ENCODE data around the gene CORIN. TPM values are rescaled to one million over a fixed set of nuclear protein-coding genes. Genes with fewer than 3 reads are reported as not detected.
"Not testable (repeated sequence)": the region's sequence is repeated elsewhere in the genome, so short reads cannot be mapped to it uniquely, and the experiment has no call there.

The CORIN gene
- total RNA-seq, 2 donors from 2014 or later: 0.26 to 0.41 TPM

- ATAC-seq (replicated peaks): no peak
- no peak overlapping the region for H3K4me3 Mint-ChIP-seq
- no peak overlapping the region for H3K27ac Mint-ChIP-seq
- no peaks in the 10 kb centered on the region for H3K9me3 Mint-ChIP-seq
- H3K27me3 Mint-ChIP-seq: no peaks in the 10 kb centered on the region
- no peaks in the 10 kb centered on the region for H3K4me1 Mint-ChIP-seq
- H3K36me3 Mint-ChIP-seq (ENCODE audit: low read depth): no peaks in the 10 kb centered on the region
These were observed 271.3 kb downstream of the CORIN start for GRCh38 chr4:47566566-47566965.

- Mint-ChIP-seq H3K4me3 (no peak overlapping the region), H3K27me3 (no peaks in the 10 kb centered on the region), H3K27ac (no peak overlapping the region), H3K36me3 (ENCODE audit: low read depth) (no peaks in the 10 kb centered on the region), H3K9me3 (no peaks in the 10 kb centered on the region), H3K4me1 (no peaks in the 10 kb centered on the region)
- no peak for ATAC-seq (replicated peaks)
These were observed 275.6 kb downstream of the CORIN start for GRCh38 chr4:47562297-47562696.

- Mint-ChIP-seq H3K4me3 (no peak overlapping the region), H3K36me3 (ENCODE audit: low read depth) (no peaks in the 10 kb centered on the region), H3K27me3 (no peaks in the 10 kb centered on the region), H3K9me3 (no peaks in the 10 kb centered on the region), H3K27ac (no peak overlapping the region), H3K4me1 (no peaks in the 10 kb centered on the region)
- no peak for ATAC-seq (replicated peaks)
These were observed 276.5 kb downstream of the CORIN start for GRCh38 chr4:47561331-47561730.

GRCh38 chr4:47560682-47561081, 277.2 kb downstream of the CORIN start:
- Mint-ChIP-seq H3K4me3 (no peak overlapping the region), H3K36me3 (ENCODE audit: low read depth) (no peaks in the 10 kb centered on the region), H3K9me3 (no peaks in the 10 kb centered on the region), H3K4me1 (no peaks in the 10 kb centered on the region), H3K27ac (no peak overlapping the region), H3K27me3 (no peaks in the 10 kb centered on the region)
- no peak for ATAC-seq (replicated peaks)

GRCh38 chr4:47557255-47557654, 280.6 kb downstream of the CORIN start:
- Mint-ChIP-seq H3K27ac (no peak overlapping the region), H3K4me1 (no peaks in the 10 kb centered on the region), H3K36me3 (ENCODE audit: low read depth) (no peaks in the 10 kb centered on the region), H3K27me3 (no peaks in the 10 kb centered on the region), H3K4me3 (no peak overlapping the region), H3K9me3 (no peaks in the 10 kb centered on the region)
- no peak for ATAC-seq (replicated peaks)

- not testable (repeated sequence) for H3K4me1 Mint-ChIP-seq; H3K27ac Mint-ChIP-seq; ATAC-seq (replicated peaks); H3K27me3 Mint-ChIP-seq; H3K36me3 Mint-ChIP-seq (ENCODE audit: low read depth); H3K4me3 Mint-ChIP-seq; H3K9me3 Mint-ChIP-seq
These were observed 281.9 kb downstream of the CORIN start for GRCh38 chr4:47555920-47556319.

- peaks cover 8% of the 10 kb centered on the region for H3K9me3 Mint-ChIP-seq
- no peaks in the 10 kb centered on the region for H3K36me3 Mint-ChIP-seq (ENCODE audit: low read depth)
- H3K27ac Mint-ChIP-seq: no peak overlapping the region
- no peak for ATAC-seq (replicated peaks)
- H3K27me3 Mint-ChIP-seq: no peaks in the 10 kb centered on the region
- no peak overlapping the region for H3K4me3 Mint-ChIP-seq
- H3K4me1 Mint-ChIP-seq: no peaks in the 10 kb centered on the region
These were observed 284.3 kb downstream of the CORIN start for GRCh38 chr4:47553329-47554125.

GRCh38 chr4:47551682-47552081, 286.2 kb downstream of the CORIN start:
- Mint-ChIP-seq H3K9me3 (peaks cover 8% of the 10 kb centered on the region), H3K36me3 (ENCODE audit: low read depth) (no peaks in the 10 kb centered on the region), H3K4me1 (no peaks in the 10 kb centered on the region), H3K27ac (no peak overlapping the region), H3K27me3 (no peaks in the 10 kb centered on the region), H3K4me3 (no peak overlapping the region)
- no peak for ATAC-seq (replicated peaks)

GRCh38 chr4:47550899-47551548, 286.8 kb downstream of the CORIN start:
- no peaks in the 10 kb centered on the region for H3K4me1 Mint-ChIP-seq
- peaks cover 8% of the 10 kb centered on the region for H3K9me3 Mint-ChIP-seq
- ATAC-seq (replicated peaks): no peak
- no peaks in the 10 kb centered on the region for H3K27me3 Mint-ChIP-seq
- H3K36me3 Mint-ChIP-seq (ENCODE audit: low read depth): no peaks in the 10 kb centered on the region
- no peak overlapping the region for H3K4me3 Mint-ChIP-seq
- H3K27ac Mint-ChIP-seq: no peak overlapping the region

- H3K4me3 Mint-ChIP-seq; H3K9me3 Mint-ChIP-seq; H3K36me3 Mint-ChIP-seq (ENCODE audit: low read depth); H3K27ac Mint-ChIP-seq; H3K4me1 Mint-ChIP-seq; ATAC-seq (replicated peaks); H3K27me3 Mint-ChIP-seq: not testable (repeated sequence)
These were observed 287.5 kb downstream of the CORIN start for GRCh38 chr4:47550357-47550756.

Other genes starting within 250 kb of the CORIN start
- gene NFXL1, start 76.5 kb upstream of the CORIN start, total RNA-seq: 10 to 100 TPM; 10.9 to 12.4 TPM
- gene CNGA1, start 178.6 kb upstream of the CORIN start, total RNA-seq: under 1 TPM in 1 of 2 donors, not detected in 1; 0.24 TPM
- gene NIPAL1, start 178.7 kb upstream of the CORIN start, total RNA-seq: 1 to 10 TPM; 1.3 to 3.9 TPM